Measurements from ENCODE around the gene ICAM2.

The ICAM2 gene

GRCh38 chr17:63969278-63969677 is 51.2 kb downstream of the ICAM2 start:
- no peak for DNase-seq

- DNase-seq: no peak
These were observed 52.5 kb downstream of the ICAM2 start for GRCh38 chr17:63967953-63968352.

GRCh38 chr17:63966646-63967264 is 53.7 kb downstream of the ICAM2 start:
- no peak for DNase-seq

DNA sequence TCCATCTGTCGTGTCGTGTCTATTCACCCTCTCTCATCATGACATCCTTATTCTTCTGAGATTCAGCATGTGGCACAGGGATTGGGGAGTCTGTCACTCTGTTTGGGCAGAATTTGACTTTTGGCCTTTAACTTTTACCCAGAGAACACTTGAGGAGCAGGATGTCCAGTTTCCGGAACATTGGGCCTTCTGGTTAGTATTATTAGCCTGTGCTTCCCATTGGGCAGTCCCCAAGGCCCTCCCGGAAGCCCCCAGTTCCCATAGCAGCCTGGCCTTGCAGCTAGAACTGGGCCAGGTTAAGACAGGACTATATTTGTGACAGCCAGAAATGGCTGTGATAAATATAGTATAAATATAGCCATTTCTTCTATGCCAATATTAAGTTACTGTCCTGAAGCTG is 57.3 kb downstream of the ICAM2 start:
- no peak for DNase-seq

DNA sequence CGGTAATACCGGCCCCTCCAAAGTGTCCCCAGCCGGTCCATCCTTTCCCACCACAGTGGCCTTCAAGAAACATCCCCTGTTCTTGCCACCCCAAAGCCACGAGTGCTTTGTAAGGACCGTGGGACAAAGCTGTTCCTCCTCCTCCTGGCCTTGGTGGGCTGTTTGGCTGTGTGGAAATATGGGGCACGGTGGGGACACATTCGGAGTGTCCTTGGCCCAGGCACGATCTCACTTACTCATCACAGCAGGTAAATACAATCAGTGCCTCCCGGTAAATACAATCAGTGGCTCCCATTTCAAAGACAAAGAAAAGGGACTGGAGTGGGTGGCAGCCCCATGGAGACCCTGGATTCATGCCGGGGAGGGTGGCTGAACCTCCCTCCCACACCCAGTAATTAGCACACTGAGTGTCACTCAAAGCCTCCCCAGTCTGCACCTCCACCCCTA is 58.1 kb downstream of the ICAM2 start:
- DNase-seq: no peak

GRCh38 chr17:63961355-63962212 is 58.8 kb downstream of the ICAM2 start:
- no peak for DNase-seq

DNA sequence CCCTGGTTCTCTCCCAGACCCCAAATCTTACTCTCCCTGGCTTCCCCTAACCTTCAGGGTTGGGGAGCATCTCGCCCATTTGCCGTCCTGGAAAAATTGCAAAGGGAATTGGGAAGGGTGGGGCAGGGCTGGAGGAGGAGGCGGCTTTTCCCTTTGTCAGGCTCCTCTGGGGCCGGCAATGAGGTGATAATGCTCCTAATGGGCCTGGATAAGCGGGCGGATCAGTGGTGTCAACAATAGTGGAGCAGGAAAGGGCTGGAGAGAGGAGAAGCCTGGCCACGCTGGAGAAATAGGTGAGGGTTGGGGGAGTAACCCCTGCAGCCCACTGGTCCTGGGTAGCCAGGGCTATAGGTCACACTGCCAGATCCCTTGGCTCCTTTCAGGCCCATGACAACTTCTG is 60.0 kb downstream of the ICAM2 start:
- DNase-seq: no peak

DNA sequence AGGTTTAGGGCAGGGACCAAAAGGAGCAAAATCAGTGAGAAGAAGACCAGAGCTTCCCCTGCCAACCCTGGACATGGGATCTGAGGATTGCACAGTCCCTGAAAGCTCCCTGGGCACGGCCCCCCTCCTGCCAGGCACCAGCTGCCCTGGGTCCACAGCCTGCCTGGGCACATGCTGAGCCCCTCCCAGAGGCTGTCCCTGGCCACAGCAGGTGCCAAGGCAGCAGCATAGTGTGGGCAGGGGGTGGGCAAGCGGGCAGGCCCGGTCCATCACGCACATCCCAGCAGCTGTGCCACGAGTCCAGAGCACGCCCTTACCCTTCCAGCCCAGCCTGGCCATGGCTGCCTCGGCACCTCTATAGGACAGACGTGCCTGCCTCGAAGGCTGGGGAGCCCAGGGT is 60.4 kb downstream of the ICAM2 start:
- no peak for DNase-seq

DNA sequence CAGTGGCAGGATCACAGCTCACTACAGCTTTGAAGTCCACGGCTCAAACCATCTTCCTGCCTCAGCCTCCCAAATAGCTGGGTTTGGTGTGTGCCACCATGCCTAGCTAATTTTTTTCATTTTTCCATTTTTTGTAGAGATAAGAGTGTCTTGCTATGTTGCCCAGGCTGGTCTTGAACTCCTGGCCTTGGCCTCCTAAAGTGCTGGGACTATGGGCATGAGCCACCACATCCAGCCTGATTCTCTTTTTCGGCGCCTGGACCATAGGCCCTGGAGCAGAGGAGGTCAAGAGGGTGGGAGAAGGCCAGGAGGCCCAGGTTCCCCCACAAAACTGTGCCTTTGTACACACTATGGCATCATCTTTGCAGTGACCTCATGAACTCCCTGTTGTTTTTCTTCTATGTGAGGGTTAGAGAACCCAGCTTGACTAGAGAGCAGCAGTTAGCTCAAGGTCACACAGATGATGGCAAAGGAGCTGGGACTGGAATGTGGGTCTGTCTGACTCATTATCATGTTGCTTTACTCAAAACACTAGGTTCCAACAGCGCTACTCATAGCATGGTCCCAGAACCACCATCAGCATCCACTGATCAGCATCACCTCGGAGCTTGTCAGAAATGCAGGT is 64.0 kb downstream of the ICAM2 start:
- DNase-seq: no peak

DNA sequence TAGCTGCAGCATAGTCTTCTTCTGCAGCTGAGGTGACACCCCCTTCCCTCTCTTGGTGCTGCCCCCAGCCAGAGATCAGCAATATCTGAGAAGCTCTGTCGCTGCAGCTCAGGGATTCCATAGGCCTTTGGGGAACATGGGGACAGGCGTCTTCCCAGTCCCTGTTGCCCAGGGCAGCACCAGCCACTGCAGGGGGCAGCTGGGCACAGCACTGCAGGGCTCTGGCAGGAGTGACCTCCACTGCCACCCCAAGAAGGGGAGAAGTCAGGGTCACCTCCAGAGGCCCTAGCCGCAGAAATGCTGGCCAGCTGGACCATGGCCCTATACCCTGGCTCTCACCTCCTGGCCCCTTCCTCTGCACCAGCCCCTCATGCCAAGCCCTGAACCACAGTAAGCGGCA is 64.6 kb downstream of the ICAM2 start:
- DNase-seq: no peak

DNA sequence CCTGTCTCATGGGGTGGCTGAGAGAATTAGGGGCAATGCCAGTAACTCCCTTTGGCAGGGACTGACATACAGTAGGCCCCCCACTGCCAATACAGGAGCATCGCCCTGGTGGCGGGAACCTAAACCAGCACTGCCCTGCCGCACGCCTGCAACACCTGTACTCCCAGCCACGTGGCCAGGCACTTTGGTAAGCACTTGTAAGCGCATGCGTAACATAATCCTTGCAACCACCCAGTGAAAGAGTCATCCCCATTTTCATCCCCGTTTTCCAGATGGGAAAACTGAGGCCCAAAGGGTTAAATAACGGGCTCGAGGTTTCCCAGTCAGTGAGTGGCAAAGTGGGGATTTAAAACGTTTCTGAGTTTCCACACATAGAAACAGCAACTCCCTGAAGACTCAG is 65.2 kb downstream of the ICAM2 start:
- no peak for DNase-seq

DNA sequence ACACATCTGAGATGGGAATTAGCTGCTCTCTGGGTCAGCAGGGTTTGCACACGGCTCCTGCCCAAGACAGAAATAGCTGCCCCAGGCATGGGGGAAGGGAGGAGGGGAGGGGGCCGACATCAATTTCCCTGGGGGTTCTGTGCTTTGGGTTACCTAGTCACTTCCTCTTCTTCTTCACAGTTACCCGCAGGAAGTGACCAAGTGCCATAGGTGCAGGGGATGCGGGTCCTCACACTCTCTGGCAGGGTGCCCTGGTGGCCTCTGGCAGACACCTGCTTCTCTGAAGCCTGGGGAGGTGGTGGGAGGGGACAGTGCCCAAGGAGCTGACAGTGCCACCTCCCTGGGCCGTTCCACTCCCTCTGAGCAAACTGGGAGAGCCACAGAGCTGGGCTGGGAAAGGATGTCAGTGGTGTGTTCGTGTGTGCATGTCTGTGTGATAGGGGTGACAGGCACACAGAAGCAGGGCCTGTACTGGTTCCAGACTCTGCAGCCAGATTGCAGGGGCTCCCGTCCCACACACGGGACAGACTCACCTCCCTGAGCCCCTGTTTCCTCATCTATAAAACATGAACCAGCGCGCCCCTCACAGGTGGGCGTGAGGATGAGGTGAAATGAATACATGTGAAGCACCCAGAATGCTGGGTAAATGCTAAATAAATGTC is 65.9 kb downstream of the ICAM2 start:
- no peak for DNase-seq

Data from cerebellar nuclear complex (tissue), 1 donor.